HG03095 (cell line): Measurements from ENCODE around the gene DPYD.

ENCODE experiments used
- ATAC-seq: cut with Tn5 transposase; IDR thresholded peaks from one replicate; pipeline ENCODE4 v1.9.1; 2021; ENCODE audit warnings: moderate library complexity; ENCODE audit not compliant: unreplicated experiment

Gene DPYD

GRCh38 chr1:97920832-97921571 is at the start of gene DPYD:
DPYD (minus strand) TSS chr1:97921034; CDS start chr1:97920922, 112 bp downstream.
- peak; percentile 92 for ATAC-seq

DNA sequence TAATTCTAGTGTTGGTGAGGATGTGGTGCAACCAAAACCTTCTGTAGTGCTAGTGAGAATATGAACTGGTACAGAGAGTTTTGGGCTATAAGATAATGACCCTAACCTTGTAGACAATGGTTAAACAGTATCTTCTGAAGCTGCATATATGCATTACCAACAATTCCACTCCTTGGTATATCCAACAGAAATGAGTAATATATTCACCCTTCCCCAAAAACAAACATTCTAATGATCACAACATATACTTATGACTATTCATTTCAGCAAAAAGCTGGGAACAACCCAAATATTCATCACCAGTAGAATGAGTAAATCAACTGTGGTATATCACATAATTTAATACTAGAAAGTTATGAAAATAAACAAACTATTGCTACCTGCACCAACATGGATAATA is 39.6 kb upstream of the DPYD start:
- no peak for ATAC-seq

DNA sequence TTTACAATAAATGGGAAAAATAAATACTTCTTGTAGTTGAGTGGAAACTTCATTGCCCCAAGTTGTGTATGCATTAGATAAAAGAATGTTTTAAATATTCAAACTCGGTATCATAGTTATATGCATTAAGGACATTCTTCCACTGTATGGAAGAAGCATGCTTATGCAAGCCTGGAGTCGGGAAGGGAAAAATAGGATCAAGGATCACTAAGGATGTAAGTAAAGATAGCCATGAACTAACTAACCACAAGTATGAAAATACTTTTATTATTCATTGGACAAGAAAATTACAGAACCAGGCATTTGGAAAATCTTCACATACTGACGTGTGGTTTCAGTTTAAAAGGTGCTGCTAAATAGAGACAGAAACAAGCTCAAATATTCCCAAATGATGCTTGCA is 26.9 kb upstream of the DPYD start:
- no peak for ATAC-seq

- ATAC-seq = no peak
Observed at GRCh38 chr1:97943354-97943753, 22.5 kb upstream of the DPYD start.

DNA sequence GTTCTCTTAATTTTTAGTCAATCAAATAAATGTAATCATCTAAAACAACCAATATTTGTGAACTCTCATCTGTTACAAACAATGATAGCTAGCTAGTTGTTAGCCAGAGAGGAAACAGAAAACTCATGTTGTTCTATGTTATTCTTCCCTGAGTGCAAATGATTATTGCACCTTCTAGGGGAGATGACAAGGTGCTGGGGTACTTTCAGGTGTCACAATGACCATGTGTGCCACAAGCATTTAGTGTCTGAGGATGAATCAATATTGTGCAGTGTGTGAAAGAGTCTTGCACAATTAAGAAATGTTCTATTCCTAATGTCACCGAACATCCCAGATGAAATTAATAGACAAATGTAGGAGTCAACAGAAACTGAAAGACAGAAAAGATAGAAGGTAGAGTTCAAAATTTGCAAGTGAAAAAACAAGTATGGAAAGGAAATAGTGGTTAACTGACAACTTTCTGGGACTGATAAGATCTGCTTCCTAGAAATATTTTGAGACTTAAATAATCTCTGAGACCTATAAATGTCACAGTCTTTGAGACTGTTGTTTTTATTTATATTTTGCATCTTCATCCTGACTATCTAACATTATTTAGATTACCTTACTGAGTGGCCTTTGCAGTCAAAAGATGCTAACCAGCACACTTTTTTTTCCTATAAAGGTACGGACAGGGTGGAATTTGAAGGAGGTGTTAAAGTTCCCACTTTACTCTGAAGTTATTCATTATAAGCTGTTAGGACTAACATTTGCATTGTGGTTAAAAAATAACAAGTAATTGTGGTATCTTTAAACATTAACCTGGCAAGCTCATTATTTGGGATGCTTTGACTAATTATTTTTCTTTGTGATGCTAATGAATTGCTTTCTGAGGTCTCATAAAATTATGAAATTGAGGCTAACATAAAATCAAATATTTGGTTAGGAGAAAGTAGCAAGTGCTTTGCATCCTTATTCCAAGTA is 21.6 kb upstream of the DPYD start:
- ATAC-seq = no peak

DNA sequence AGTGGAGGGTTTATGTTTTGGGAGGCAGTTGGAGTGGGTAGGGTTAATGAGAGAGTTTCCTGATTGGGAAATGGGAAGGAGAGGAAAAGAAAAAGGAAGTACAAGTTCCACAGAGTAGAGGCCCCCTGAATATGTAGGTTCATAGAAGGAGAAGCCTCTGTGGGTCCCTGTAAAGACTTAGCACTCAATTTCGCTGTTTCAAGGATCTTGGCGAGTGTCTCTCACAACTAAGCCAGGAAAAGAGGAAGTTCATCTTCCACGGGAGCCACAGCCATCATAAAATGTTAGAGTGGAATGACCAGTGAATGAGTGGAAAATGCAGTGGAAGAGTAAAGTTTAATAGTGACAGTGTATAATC is 17.4 kb upstream of the DPYD start:
- ATAC-seq = no peak

GRCh38 chr1:97936976-97937375 is 16.1 kb upstream of the DPYD start:
- no peak for ATAC-seq

DNA sequence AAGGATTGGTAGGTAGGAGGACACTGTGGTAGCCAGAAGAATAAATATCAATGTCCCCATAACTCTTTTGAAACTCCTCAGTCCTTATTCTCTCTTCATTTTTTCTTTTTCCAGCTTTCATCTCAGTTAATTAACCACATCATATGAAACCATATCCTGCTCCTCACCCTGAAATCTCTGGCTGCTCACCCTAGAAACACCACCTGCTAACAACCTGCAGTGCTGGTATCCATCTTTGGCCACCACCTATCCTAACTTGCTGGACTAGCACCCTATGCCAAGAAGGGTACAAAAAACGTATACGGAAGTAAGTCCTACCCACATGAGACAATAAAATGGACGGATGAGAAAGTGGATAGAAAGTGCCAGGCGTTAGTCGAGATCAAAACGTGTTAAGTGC is 13.7 kb upstream of the DPYD start:
- ATAC-seq = no peak

DNA sequence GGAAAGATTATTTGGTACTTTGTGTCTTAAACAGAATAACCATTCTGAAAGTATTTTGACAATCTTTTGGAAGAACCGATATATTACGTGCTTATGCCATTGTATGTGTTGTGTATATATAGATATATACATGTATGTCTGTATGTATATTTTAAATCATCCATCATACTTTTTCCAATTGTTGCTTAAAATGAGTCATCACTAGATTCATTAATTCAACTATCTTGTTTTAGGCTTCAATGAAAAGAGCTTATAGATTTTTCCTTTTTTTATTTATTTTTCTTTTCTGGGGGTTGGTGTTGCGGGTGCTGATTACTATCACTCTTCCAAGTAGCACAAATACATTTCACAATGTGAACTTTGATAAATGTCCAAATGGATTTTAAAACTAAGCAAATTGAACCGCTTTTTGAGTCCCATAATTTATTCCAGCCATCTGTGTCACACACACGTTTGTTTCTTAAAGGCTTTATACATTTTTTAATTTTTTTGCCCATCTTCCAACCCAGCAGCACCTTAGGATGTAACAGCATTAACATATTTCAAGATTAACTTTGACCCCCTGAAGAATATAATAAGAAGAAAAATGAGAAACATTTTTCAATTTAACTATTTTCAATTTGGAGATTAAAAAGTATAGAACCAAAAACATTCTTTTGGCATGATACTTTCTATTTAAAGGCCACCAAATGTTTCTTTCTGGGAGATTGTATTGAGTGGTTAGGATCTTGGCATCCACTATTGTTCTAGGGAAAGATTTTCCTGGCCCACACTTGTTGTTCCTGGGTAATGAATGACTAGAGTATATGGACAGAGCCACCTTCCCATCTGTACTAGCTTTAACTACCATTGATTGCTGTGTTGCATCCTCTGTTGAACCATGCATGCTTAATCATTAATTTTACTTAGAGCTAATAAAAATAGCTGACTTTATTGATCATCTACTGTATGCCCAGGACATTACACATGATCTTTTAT is 9.3 kb upstream of the DPYD start:
- no peak for ATAC-seq

DNA sequence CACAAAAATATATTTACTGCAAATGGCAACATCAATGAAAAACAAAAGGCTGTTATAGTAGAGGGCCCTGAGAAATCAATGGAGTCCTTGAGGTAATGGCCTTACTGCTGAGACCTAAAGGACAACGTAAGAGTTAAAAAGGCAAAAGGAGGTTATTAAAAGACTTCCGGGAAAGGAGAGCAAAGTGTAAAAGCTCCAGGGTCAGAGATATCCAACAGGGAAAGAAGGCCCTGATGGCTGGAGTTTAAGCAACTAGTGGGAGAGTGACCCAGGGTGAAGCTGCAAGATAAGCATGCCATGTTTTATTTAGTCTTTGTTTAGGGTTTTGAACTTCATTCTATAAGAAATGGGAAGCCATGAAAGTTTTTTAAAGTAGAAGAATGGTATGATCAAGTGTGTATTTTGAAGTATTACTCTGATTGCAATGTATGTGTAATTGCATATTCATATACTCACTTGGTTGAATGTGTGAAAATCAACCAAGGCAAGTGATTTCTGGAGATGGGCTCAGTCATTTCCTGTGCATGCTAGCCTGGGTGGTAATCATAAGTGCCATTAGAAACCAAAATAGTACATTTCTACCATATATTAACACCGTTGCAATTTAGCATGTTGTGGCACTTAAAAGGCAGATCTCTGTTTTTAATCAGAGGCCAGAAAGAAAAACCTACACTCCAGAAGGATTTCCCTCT is 5.3 kb upstream of the DPYD start:
- no peak for ATAC-seq

DNA sequence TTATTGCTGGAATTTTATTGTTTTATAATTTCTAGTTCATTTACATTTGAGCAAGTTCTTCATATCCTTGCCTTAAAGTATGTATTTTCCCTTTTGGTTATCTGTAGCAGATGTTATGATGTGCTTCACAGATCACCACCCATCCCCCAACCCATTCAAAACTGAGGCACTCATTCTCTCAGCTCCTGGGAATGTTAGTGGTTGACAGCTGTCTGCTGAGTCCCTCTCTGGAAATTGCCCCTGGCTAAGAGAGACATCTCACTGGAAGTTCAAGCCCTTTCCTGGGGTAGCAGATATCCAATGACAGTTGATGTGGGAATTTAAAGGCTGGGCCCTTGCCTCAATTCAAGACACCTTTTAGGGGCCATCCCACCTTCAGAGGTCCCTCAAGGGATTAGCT is 4.3 kb upstream of the DPYD start:
- no peak for ATAC-seq

- no peak for ATAC-seq
Observed at GRCh38 chr1:97923811-97924210, 3.0 kb upstream of the DPYD start.

- peak; percentile 29 for ATAC-seq
Observed at GRCh38 chr1:97920276-97920831, 480 bp downstream of the DPYD start.

- no peak for ATAC-seq
Observed at GRCh38 chr1:97919585-97920261, 1.1 kb downstream of the DPYD start.

- ATAC-seq = no peak
Observed at GRCh38 chr1:97918961-97919360, 1.9 kb downstream of the DPYD start.

GRCh38 chr1:97913506-97914139 is 7.2 kb downstream of the DPYD start:
- ATAC-seq = no peak

DNA sequence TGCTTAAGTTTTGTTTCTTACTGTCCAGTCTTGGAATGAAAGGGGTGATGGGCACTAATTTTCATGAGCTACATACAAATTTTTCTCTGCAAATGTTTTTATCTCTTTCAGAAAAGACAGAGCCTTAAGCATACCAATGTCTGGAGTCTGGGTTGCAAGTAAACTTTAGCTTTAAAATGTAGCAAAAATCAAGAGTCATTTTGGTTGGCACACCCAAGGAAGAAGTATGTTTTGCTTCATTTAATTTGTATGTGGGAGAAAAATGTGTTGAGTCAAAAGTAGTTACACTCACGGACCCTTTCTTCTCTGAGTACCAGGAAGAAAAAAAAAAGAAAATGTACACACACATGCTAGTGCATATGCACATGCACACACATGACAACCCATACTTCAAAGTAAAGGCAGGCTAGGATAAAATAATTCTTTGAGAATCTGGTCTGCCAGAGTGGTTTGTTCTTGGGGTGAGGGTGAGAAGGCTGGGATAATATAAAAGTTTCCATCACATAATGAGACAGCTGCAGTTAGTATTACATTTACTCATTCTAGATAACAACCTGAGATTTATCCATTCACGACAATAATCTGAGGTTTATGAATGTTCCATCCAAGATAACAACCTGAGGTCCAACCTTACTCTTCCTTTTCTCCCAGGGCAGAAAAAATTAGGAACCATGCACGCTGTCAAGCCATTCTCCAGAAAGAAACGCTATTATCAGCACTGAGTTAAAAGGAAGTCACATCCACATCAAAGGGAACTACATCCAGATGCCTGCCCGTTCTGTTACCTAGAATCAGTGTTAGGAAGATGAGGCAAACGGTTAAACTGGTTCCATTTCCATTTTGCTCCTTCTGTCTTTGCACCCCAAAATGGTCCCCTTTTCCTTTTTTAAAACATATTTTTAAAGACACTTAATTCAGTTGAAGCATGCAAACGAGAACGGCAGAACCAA is 9.3 kb downstream of the DPYD start:
- ATAC-seq = no peak

GRCh38 chr1:97909266-97909665 is 11.6 kb downstream of the DPYD start:
- no peak for ATAC-seq
